MM.1S (cell line): ENCODE data around the gene OR1L8.
"Not testable (repeated sequence)": the region's sequence is repeated elsewhere in the genome, so short reads cannot be mapped to it uniquely, and the experiment has no call there.

Source experiments
- DNase-seq: peaks from one replicate; pipeline ENCODE4 v3.0.0-alpha.2; 2015
- H2AFZ ChIP-seq: fragments of 300-600 bp; sonication (generic); 2 replicates; pipeline ENCODE4 v1.6.0; 2016; ENCODE audit warnings: antibody characterized with exemption, low read length
- H3F3A ChIP-seq: fragments of 300-600 bp; sonication (generic); 2 replicates; pipeline ENCODE4 v1.6.1; 2016; ENCODE audit warnings: mild to moderate bottlenecking, antibody characterized with exemption, low read length, moderate library complexity, mixed read lengths; ENCODE audit not compliant: insufficient read depth
- H3K27ac ChIP-seq: fragments of 300-600 bp; sonication (generic); 2 replicates; pipeline ENCODE4 v1.5.1; 2016; ENCODE audit warnings: mild to moderate bottlenecking, low read length
- H3K27me3 ChIP-seq: fragments of 300-600 bp; sonication (generic); replicated peaks from 2 replicates; pipeline ENCODE4 v1.6.0; 2016; ENCODE audit warnings: low read length; ENCODE audit not compliant: insufficient read depth
- H3K36me3 ChIP-seq: fragments of 300-600 bp; sonication (generic); replicated peaks from 2 replicates; pipeline ENCODE4 v1.6.1; 2016; ENCODE audit warnings: mild to moderate bottlenecking, low read length, mixed read lengths; ENCODE audit not compliant: insufficient read depth
- H3K4me1 ChIP-seq: fragments of 300-600 bp; sonication (generic); 2 replicates; pipeline ENCODE4 v1.6.1; 2016; ENCODE audit warnings: low read length, mixed read lengths
- H3K4me2 ChIP-seq: fragments of 300-600 bp; sonication (generic); 2 replicates; pipeline ENCODE4 v1.6.0; 2016; ENCODE audit warnings: low read depth, low read length
- H3K4me3 ChIP-seq: fragments of 300-600 bp; sonication (generic); 2 replicates; pipeline ENCODE4 v1.5.1; 2016; ENCODE audit warnings: low read length, mixed read lengths
- H3K79me2 ChIP-seq: fragments of 300-600 bp; sonication (generic); 2 replicates; pipeline ENCODE4 v1.6.1; 2016; ENCODE audit warnings: mixed run types, low read length, mixed read lengths
- H3K9ac ChIP-seq: fragments of 300-600 bp; sonication (generic); 2 replicates; pipeline ENCODE4 v1.6.1; 2016; ENCODE audit warnings: low read length, mixed read lengths
- H3K9me2 ChIP-seq: fragments of 300-600 bp; sonication (generic); replicated peaks from 2 replicates; pipeline ENCODE4 v1.6.1; 2016; ENCODE audit warnings: mild to moderate bottlenecking, low read length, mixed read lengths; ENCODE audit not compliant: insufficient read depth
- H3K9me3 ChIP-seq: fragments of 300-600 bp; sonication (generic); replicated peaks from 2 replicates; pipeline ENCODE4 v1.6.1; 2016; ENCODE audit warnings: mild to moderate bottlenecking, low read length, mixed read lengths; ENCODE audit not compliant: insufficient read depth
- H4K20me1 ChIP-seq: fragments of 300-600 bp; sonication (generic); 2 replicates; pipeline ENCODE4 v1.6.1; 2016; ENCODE audit warnings: mild to moderate bottlenecking, low read length, moderate library complexity, mixed read lengths; ENCODE audit not compliant: insufficient read depth
- CTCF ChIP-seq: fragments of 300-600 bp; sonication (generic); IDR thresholded peaks from 2 replicates; pipeline ENCODE4 v1.5.1; 2016; ENCODE audit warnings: antibody characterized with exemption, low read length, mixed read lengths
- EZH2 ChIP-seq: fragments of 300-600 bp; sonication (generic); optimal IDR thresholded peaks from 2 replicates; pipeline ENCODE3; 2017; ENCODE audit warnings: low read depth, mild to moderate bottlenecking, antibody characterized with exemption, low read length, mixed read lengths
- EZH2phosphoT487 ChIP-seq: fragments of 300-600 bp; sonication (generic); IDR thresholded peaks from 2 replicates; pipeline ENCODE4 v1.6.1; 2018; ENCODE audit warnings: antibody characterized with exemption, low read length

The OR1L8 gene

GRCh38 chr9:122551371-122551770 lies 31.8 kb downstream of the OR1L8 start:
- no peak for DNase-seq
- Histone ChIP-seq H3K9me3 (no peaks in the 10 kb centered on the region), H3K27ac (no peak overlapping the region), H3K4me2 (no peak overlapping the region), H3K9me2 (no peaks in the 10 kb centered on the region), H4K20me1 (no peaks in the 10 kb centered on the region), H3K36me3 (no peaks in the 10 kb centered on the region), H3F3A (no peaks in the 10 kb centered on the region), H3K9ac (no peak overlapping the region), H3K4me1 (no peaks in the 10 kb centered on the region), H2AFZ (no peak overlapping the region), H3K79me2 (no peaks in the 10 kb centered on the region), H3K27me3 (no peaks in the 10 kb centered on the region), H3K4me3 (no peak overlapping the region)
- TF ChIP-seq EZH2 (no peak), EZH2phosphoT487 (no peak), CTCF (no peak)

GRCh38 chr9:122546196-122546595 lies 37.0 kb downstream of the OR1L8 start:
- H3K79me2 ChIP-seq: no peaks in the 10 kb centered on the region
- no peaks in the 10 kb centered on the region for H3K36me3 ChIP-seq
- no peak overlapping the region for H3K4me2 ChIP-seq
- no peak for TF ChIP-seq EZH2
- TF ChIP-seq EZH2phosphoT487: no peak
- TF ChIP-seq CTCF: no peak
- no peaks in the 10 kb centered on the region for H3K9me2 ChIP-seq
- no peak overlapping the region for H3K27ac ChIP-seq
- no peaks in the 10 kb centered on the region for H3K9me3 ChIP-seq
- H3K4me3 ChIP-seq: no peak overlapping the region
- no peaks in the 10 kb centered on the region for H3K4me1 ChIP-seq
- H3K27me3 ChIP-seq: no peaks in the 10 kb centered on the region
- no peak for DNase-seq
- H3F3A ChIP-seq: no peaks in the 10 kb centered on the region
- H2AFZ ChIP-seq: no peak overlapping the region
- no peak overlapping the region for H3K9ac ChIP-seq
- no peaks in the 10 kb centered on the region for H4K20me1 ChIP-seq

- no peak overlapping the region for H3K9ac ChIP-seq
- no peaks in the 10 kb centered on the region for H3F3A ChIP-seq
- no peaks in the 10 kb centered on the region for H3K27me3 ChIP-seq
- no peak overlapping the region for H3K27ac ChIP-seq
- no peak overlapping the region for H3K4me2 ChIP-seq
- H3K4me3 ChIP-seq: no peak overlapping the region
- no peaks in the 10 kb centered on the region for H3K9me2 ChIP-seq
- no peaks in the 10 kb centered on the region for H3K9me3 ChIP-seq
- TF ChIP-seq EZH2phosphoT487 (no peak), EZH2 (no peak), CTCF (no peak)
- H3K4me1 ChIP-seq: no peaks in the 10 kb centered on the region
- H4K20me1 ChIP-seq: no peaks in the 10 kb centered on the region
- DNase-seq: no peak
- no peaks in the 10 kb centered on the region for H3K79me2 ChIP-seq
- H2AFZ ChIP-seq: no peak overlapping the region
- no peaks in the 10 kb centered on the region for H3K36me3 ChIP-seq
Observed at GRCh38 chr9:122538757-122539156, 44.4 kb downstream of the OR1L8 start.

GRCh38 chr9:122537066-122537465 lies 46.1 kb downstream of the OR1L8 start:
- not testable (repeated sequence) for H3K4me2 ChIP-seq, H3K4me3 ChIP-seq, H3K27me3 ChIP-seq, H2AFZ ChIP-seq, H4K20me1 ChIP-seq, H3F3A ChIP-seq, H3K27ac ChIP-seq, DNase-seq, H3K79me2 ChIP-seq, H3K9me2 ChIP-seq, H3K9ac ChIP-seq, H3K9me3 ChIP-seq, H3K36me3 ChIP-seq, H3K4me1 ChIP-seq
